Glutamatergic neuron (in vitro differentiated cells): Measurements from ENCODE around the gene ITPKB. TPM values are rescaled to one million over a fixed set of nuclear protein-coding genes. Genes with fewer than 3 reads are reported as not detected.

ENCODE experiments used
- DNase-seq: peaks from one replicate; pipeline ENCODE4 v3.0.0; 2022
- H3K27ac Mint-ChIP-seq: one replicate; pipeline ENCODE4 v1.8.0; 2020; ENCODE audit warnings: mild to moderate bottlenecking, mixed read lengths, inconsistent platforms; ENCODE audit not compliant: unreplicated experiment
- H3K27me3 Mint-ChIP-seq: one replicate; pipeline ENCODE4 v1.8.0; 2020; ENCODE audit warnings: mild to moderate bottlenecking, moderate library complexity, mixed read lengths, inconsistent platforms; ENCODE audit not compliant: unreplicated experiment
- H3K36me3 Mint-ChIP-seq: one replicate; pipeline ENCODE4 v1.8.0; 2020; ENCODE audit warnings: mild to moderate bottlenecking, mixed read lengths, inconsistent platforms; ENCODE audit not compliant: unreplicated experiment
- H3K4me1 Mint-ChIP-seq: one replicate; pipeline ENCODE4 v1.8.0; 2020; ENCODE audit warnings: mild to moderate bottlenecking, low read depth, mixed read lengths, inconsistent platforms; ENCODE audit not compliant: unreplicated experiment
- H3K4me3 Mint-ChIP-seq: one replicate; pipeline ENCODE4 v1.8.0; 2020; ENCODE audit warnings: mild to moderate bottlenecking, mixed read lengths, inconsistent platforms; ENCODE audit not compliant: unreplicated experiment
- H3K9me3 Mint-ChIP-seq: one replicate; pipeline ENCODE4 v1.8.0; 2020; ENCODE audit warnings: mild to moderate bottlenecking, moderate library complexity, mixed read lengths, inconsistent platforms; ENCODE audit not compliant: unreplicated experiment
- CTCF ChIP-seq: fragments of 200-600 bp; sonication (generic); IDR thresholded peaks from one replicate; pipeline ENCODE4 v1.5.0; 2021; ENCODE audit not compliant: partially characterized antibody, unreplicated experiment
- total RNA-seq: library from RNA; stranded (reverse); fragmentation: NEBNext Ultra II Directional; extraction: Animal tissue kit (Norgen Biotek cat#: 25700); gene quantifications from one replicate; pipeline ENCODE4 v1.2.1, GENCODE V29; 2021; ENCODE audit not compliant: unreplicated experiment

The ITPKB gene
- total RNA-seq, 1 donor from 2014 or later, result 0.34 TPM

- Mint-ChIP-seq H3K27ac (no peak overlapping the region), H3K4me3 (no peak overlapping the region)
Observed at GRCh38 chr1:226692051-226692792, 46.9 kb downstream of the ITPKB start.

GRCh38 chr1:226691247-226691646 is 47.8 kb downstream of the ITPKB start:
- Mint-ChIP-seq H3K4me1 (peaks cover 39% of the 10 kb centered on the region), H3K9me3 (peaks cover 3% of the 10 kb centered on the region), H3K27me3 (peaks cover 7% of the 10 kb centered on the region), H3K4me3 (no peak overlapping the region), H3K27ac (no peak overlapping the region), H3K36me3 (no peaks in the 10 kb centered on the region)
- no peak for TF ChIP-seq CTCF
- DNase-seq, result no peak

More at GRCh38 chr1:226692051-226692792, 46.9 kb downstream of the ITPKB start:
- DNase-seq, result no peak
- H3K27me3 Mint-ChIP-seq, result peaks cover 1% of the 10 kb centered on the region
- H3K9me3 Mint-ChIP-seq, result peaks cover 3% of the 10 kb centered on the region
- H3K4me1 Mint-ChIP-seq, result peaks cover 35% of the 10 kb centered on the region
- TF ChIP-seq CTCF, result no peak
- H3K36me3 Mint-ChIP-seq, result no peaks in the 10 kb centered on the region

GRCh38 chr1:226690460-226690982 is 48.6 kb downstream of the ITPKB start:
- Mint-ChIP-seq H3K27me3 (peaks cover 11% of the 10 kb centered on the region), H3K4me1 (peaks cover 41% of the 10 kb centered on the region)

GRCh38 chr1:226688808-226689207 is 50.3 kb downstream of the ITPKB start:
- H3K4me3 Mint-ChIP-seq, result no peak overlapping the region
- DNase-seq, result no peak
- H3K9me3 Mint-ChIP-seq, result peaks cover 6% of the 10 kb centered on the region
- no peaks in the 10 kb centered on the region for H3K36me3 Mint-ChIP-seq
- no peak for TF ChIP-seq CTCF
- H3K27me3 Mint-ChIP-seq, result peaks cover 14% of the 10 kb centered on the region
- H3K27ac Mint-ChIP-seq, result peak overlapping the region; percentile 19
- H3K4me1 Mint-ChIP-seq, result peaks cover 46% of the 10 kb centered on the region

More at GRCh38 chr1:226690460-226690982, 48.6 kb downstream of the ITPKB start:
- TF ChIP-seq CTCF, result no peak
- Mint-ChIP-seq H3K9me3 (peaks cover 3% of the 10 kb centered on the region), H3K27ac (no peak overlapping the region), H3K36me3 (no peaks in the 10 kb centered on the region), H3K4me3 (no peak overlapping the region)
- DNase-seq, result no peak
